Subcutaneous adipose tissue (tissue), 4 donors: ENCODE results near the gene ACTL6A. TPM values are rescaled to one million over a fixed set of nuclear protein-coding genes. Genes with fewer than 3 reads are reported as not detected.

ENCODE experiments used
- CTCF ChIP-seq: fragments of 450-650 bp; IDR thresholded peaks from one replicate; pipeline ENCODE4 v1.5.1; 2016; ENCODE audit warnings: low read depth, mild to moderate bottlenecking, control low read depth, antibody characterized with exemption, moderate library complexity
- total RNA-seq, 4 donors: library from RNA; depleted of rRNA; stranded (reverse); fragments of >200 nt; gene quantifications; one replicate each; pipeline ENCODE4 v1.1.0, GENCODE V29; 2016

Gene ACTL6A
- total RNA-seq, 4 donors from 2014 or later = 27.4 to 37.9 (median 32.8) TPM

GRCh38 chr3:179591313-179591712, 28.6 kb downstream of the ACTL6A start:
- no peak for TF ChIP-seq CTCF

GRCh38 chr3:179599531-179599930, 36.8 kb downstream of the ACTL6A start:
- TF ChIP-seq CTCF = no peak

- no peak for TF ChIP-seq CTCF
Measured at GRCh38 chr3:179603321-179603720, 40.6 kb downstream of the ACTL6A start.

GRCh38 chr3:179603831-179604230, 41.1 kb downstream of the ACTL6A start:
- TF ChIP-seq CTCF = no peak

- no peak for TF ChIP-seq CTCF
Measured at GRCh38 chr3:179604321-179605078, 41.8 kb downstream of the ACTL6A start, which contains the start of the genes MRPL47 and NDUFB5. TSS of gene MRPL47 (minus strand) at chr3:179604638. CDS start at chr3:179604624, 14 bp downstream. TSS of gene NDUFB5 (plus strand) at chr3:179604794. CDS start at chr3:179604816, 22 bp downstream.

GRCh38 chr3:179606534-179607085, 43.9 kb downstream of the ACTL6A start:
- no peak for TF ChIP-seq CTCF

- TF ChIP-seq CTCF = no peak
Measured at GRCh38 chr3:179608931-179609720, 46.4 kb downstream of the ACTL6A start.
